Liver (tissue), 3 donors: ENCODE measurements around the gene OR8B8.

Experiments
- CTCF ChIP-seq: fragments of 150-350 bp; IDR thresholded peaks from 2 replicates; pipeline ENCODE4 v1.5.1; 2017; ENCODE audit warnings: improper control_type of control experiment, low read depth, low read length; ENCODE audit not compliant: missing input control
- GABPA ChIP-seq, 2 donors: IDR thresholded peaks in 1 of 2; conservative IDR thresholded peaks in 1 of 2; 2 replicates each; pipeline ENCODE4 v1.6.1; 2016; ENCODE audit warnings: antibody characterized with exemption in 2 of 2, mild to moderate bottlenecking in 1 of 2, moderate library complexity in 1 of 2
- HNF4A ChIP-seq, 2 donors: conservative IDR thresholded peaks; 2 replicates each; pipeline ENCODE4 v1.6.1; 2016; ENCODE audit warnings: antibody characterized with exemption in 2 of 2, mild to moderate bottlenecking in 2 of 2
- HNF4G ChIP-seq: IDR thresholded peaks from 2 replicates; pipeline ENCODE4 v1.6.1; 2016; ENCODE audit warnings: antibody characterized with exemption
- JUND ChIP-seq, 2 donors: IDR thresholded peaks; 2 replicates each; pipeline ENCODE4 v1.6.1; 2016; ENCODE audit warnings: antibody characterized with exemption in 2 of 2
- MAX ChIP-seq: IDR thresholded peaks from 2 replicates; pipeline ENCODE4 v1.6.1; 2016; ENCODE audit warnings: antibody characterized with exemption
- RXRA ChIP-seq, 2 donors: IDR thresholded peaks; 2 replicates each; pipeline ENCODE4 v1.6.1; 2017 to 2018; ENCODE audit warnings: antibody characterized with exemption in 2 of 2, mild to moderate bottlenecking in 1 of 2
- SP1 ChIP-seq: IDR thresholded peaks from 2 replicates; pipeline ENCODE4 v1.6.1; 2018; ENCODE audit warnings: antibody characterized with exemption, mild to moderate bottlenecking
- TAF1 ChIP-seq: conservative IDR thresholded peaks from 2 replicates; pipeline ENCODE4 v1.6.1; 2016; ENCODE audit warnings: antibody characterized with exemption, mild to moderate bottlenecking
- YY1 ChIP-seq: IDR thresholded peaks from 2 replicates; pipeline ENCODE4 v1.6.1; 2016; ENCODE audit warnings: antibody characterized with exemption, mild to moderate bottlenecking
- TF ChIP-seq, protein P1 (sequence below): IDR thresholded peaks from 2 replicates; pipeline ENCODE4 v1.6.1; 2016; ENCODE audit warnings: antibody characterized with exemption
- donor health status: healthy.
- donor health status: healthy.

DNA sequence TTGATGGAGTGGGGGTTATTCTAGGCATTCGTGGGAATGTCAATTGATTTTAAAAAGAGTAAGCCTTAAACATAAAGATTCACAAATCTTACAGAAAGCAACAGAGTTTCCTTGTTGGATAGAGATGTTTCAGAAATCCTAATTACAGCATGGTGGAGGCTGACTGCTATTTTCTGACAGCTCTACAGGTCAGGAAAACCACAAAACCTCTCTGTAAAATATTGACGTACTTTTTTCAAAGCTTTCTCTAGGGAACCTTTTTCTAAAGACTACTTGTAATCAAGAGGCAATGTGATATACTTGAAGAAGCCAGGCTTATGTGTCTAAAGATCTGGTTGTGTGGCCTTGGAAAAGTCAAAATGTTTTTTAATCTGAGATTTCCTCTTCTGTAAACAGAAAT is 9.1 kb upstream of the OR8B8 start:
- TF ChIP-seq CTCF = no peak
- no peak for TF ChIP-seq GABPA (IDR thresholded peaks at IDR 0.05 in 1 of 2, conservative IDR thresholded peaks at IDR 0.05 in 1 of 2)
- no peak for TF ChIP-seq TAF1
- TF ChIP-seq, protein P1, sequence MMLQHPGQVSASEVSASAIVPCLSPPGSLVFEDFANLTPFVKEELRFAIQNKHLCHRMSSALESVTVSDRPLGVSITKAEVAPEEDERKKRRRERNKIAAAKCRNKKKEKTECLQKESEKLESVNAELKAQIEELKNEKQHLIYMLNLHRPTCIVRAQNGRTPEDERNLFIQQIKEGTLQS = no peak
- no peak for TF ChIP-seq JUND (IDR thresholded peaks at IDR 0.05)
- no peak for TF ChIP-seq YY1
- TF ChIP-seq SP1 = no peak
- TF ChIP-seq HNF4A (conservative IDR thresholded peaks at IDR 0.05) = no peak
- TF ChIP-seq MAX = no peak
- TF ChIP-seq RXRA (IDR thresholded peaks at IDR 0.05) = no peak
- TF ChIP-seq HNF4G = no peak
